Hindlimb muscle (tissue), 1 donor: ENCODE measurements around the gene CNPY2. TPM values are rescaled to one million over a fixed set of nuclear protein-coding genes. Genes with fewer than 3 reads are reported as not detected.
"Not testable (repeated sequence)": the region's sequence is repeated elsewhere in the genome, so short reads cannot be mapped to it uniquely, and the experiment has no call there.

Experiments used
- DNase-seq: peaks from one replicate; pipeline ENCODE4 v3.0.0-alpha.2; 2013
- polyA plus RNA-seq: library from polyadenylated mRNA; unstranded; fragments of 120-200 nt; gene quantifications from one replicate; pipeline ENCODE4 v1.2.1, GENCODE V29; 2013; ENCODE audit not compliant: insufficient read length

CNPY2 gene
- polyA plus RNA-seq, result 41.0 TPM

- peak; percentile 96 for DNase-seq
These were observed at the start of gene CNPY2 for GRCh38 chr12:56315622-56316473. CNPY2 (minus strand) TSS chr12:56315988; CDS start chr12:56315217, 771 bp downstream.

DNA sequence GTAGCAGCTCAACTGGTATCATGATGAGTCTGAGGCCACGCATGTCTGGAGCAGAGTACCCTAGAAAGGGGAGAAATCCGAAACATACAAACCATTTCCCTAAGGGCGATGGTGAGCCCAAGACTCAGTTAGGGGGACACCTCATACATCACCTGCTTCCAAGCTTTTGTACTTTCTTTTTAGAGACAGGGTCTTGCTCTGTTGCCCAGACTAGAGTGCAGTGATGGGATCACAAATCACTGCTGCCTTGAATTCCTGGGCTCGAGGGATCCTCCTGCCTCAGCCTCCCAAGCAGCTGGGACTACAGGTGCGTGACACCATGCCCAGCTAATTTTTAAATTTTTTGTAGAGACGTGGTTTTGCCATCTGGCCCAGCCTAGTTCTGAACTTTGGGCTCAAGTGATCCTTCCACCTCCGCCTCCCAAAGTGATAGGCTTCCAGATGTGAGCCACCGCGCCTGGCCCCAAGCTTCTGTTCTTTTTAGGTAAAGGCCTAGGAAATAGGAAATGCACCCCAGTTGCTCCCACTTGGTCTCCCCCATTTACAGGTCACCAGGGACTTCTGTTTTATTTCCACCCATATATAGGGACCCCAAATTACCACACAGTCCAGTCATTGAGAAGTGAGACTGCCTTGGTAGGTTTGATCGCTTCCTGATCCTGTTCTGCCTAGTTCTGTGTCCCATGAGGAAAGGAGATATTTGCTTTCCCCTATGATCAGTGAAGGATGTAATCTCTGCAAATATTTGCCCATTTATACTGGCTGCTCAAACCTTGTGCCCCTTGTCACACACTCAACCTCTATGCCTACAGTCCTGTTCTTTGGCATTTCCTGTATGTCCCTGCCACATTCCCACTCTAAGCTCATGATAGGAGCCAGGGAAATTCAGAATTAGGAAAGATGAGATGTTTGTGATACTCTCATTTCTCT, 46.6 kb upstream of the CNPY2 start, which contains the start of gene APOF:
TSS of gene APOF (minus strand) at position 728 of the 930 bp plus-strand sequence. CDS start at position 616, 112 bp downstream.
- no peak for DNase-seq

GRCh38 chr12:56361487-56362129, 45.8 kb upstream of the CNPY2 start:
- DNase-seq, result no peak

- peak; percentile 99 for DNase-seq
These were observed 44.3 kb upstream of the CNPY2 start, which contains the start of gene STAT2 for GRCh38 chr12:56359851-56360767. STAT2 (minus strand) TSS chr12:56360107; CDS start chr12:56356571, 3,536 bp downstream.

DNA sequence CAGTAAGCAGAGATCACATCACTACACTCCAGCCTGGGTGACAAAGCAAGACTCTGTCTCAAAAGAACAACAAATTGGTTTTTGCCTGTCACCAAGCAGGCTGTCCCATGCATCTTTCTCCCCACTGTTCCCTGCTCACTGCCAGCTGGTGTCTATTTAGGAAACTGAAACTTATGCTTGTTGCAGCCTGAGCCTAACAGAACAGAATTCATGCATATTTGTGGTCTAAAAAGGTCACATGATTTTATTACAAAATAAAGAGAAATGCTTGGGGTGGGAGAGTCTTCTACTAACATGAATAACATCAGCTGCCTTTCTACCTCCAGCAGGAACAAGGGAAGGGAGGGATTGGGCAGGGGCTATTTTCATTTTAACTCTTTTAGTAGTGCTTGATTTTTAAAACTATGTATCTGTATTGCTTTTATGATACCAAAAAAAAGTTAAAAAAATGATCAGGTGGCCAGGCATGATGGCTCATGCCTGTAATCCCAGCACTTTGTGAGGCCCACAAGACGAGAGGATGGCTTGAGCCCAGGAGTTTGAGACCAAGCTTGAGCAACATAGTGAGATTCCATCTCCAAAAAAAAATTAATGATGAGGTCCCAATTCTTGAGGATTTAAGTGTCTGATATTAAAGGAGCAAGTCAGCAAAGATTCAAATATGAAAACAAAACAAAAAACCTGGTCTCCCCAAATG, 43.2 kb upstream of the CNPY2 start:
- peak; percentile 20 for DNase-seq

DNA sequence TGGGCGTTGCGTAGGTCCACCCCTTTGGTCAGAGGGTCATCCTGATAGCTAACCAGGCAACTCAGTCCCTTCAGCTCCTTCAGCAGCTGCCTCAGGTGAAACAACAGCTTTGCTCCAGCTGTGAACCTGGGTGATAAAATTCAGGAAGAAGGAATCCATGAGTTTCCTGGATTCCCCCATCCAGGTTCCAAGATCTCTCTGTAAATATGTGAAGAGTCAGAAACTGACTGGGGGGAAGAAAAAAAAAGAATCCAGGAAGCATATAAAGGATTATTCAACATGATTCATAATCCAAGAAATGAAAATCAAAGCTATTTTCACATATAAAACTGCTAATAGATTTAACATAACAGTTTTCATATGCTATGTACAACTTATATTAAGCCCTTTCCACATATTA, 35.5 kb upstream of the CNPY2 start:
- no peak for DNase-seq

GRCh38 chr12:56350662-56351061, 34.9 kb upstream of the CNPY2 start:
- no peak for DNase-seq

DNA sequence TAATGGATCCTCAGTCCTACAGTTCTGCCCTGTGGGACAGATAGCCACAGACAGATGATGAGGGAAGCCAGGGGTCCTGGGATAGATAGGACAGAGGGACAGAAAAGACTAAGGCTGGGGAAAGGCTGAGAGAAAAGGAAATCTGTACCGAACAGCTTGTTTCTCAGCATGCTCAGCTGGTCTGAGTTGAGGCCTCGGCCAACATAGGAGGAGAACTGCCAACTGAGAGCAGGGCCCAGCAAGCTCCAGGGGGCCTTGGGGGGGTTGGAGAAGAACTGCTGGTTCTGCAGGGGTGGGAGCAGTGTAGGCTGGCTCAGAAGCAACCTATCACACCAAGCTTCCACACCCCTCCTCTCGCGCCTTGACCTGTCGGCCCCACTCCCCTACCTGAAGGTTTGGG, 33.0 kb upstream of the CNPY2 start:
- DNase-seq, result no peak

- not testable (repeated sequence) for DNase-seq
These were observed 31.5 kb upstream of the CNPY2 start for GRCh38 chr12:56347255-56347654.

DNA sequence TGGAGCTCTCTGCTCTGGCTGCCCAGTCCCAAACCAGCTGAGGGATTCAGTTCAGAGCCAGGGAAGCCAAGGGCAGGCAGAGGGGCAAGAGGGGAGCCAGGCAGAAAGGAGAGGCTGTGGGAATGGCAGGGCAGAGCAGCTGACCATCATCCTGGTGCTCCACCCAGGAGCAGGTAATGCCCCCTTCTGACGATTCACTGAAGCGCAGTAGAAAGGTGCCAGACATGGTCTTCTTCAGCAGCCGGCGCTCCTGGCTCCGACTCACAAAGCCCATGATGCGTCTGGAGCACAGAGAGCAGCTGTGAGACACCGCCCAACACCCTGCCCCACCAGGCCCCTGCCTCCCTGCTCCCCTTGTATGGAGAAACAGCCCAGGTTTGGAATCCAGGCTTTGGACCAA, 30.9 kb upstream of the CNPY2 start:
- no peak for DNase-seq

DNA sequence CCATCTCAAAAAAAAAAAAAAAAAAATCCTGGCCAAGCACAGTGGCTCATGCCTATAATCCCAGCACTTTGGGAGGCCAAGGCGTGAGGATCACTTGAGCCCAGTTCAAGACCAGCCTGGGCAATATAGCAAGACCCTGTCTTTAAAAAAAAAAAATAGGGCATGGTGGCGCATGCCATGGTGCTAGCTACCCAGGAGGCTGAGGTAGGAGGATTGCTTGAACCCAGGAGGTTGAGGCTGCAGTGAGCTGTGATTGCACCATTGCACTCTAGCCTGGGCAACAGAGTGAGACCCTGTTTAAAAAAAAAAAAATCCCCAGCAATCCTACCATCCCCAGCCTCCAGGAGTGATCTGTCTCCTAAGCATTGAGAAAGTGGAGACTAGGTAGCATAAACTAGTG, 26.5 kb upstream of the CNPY2 start:
- not testable (repeated sequence) for DNase-seq

GRCh38 chr12:56341616-56342015, 25.8 kb upstream of the CNPY2 start:
- DNase-seq, result no peak

DNA sequence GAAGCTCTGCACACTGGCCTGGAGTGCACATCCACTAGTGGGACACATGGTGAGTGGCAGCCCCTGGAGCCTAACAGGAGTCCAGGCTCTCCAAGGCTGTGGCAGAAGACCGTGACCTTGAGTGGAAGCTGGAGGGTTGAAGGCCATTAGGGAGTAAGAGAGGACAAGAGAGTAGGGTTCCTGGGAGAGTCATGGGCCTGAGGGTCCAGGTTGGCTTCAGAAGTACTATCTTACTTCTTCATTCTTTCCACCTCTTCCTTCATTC, 23.3 kb upstream of the CNPY2 start:
- DNase-seq, result no peak

- DNase-seq, result no peak
These were observed 22.7 kb upstream of the CNPY2 start, which contains the start of gene IL23A for GRCh38 chr12:56338308-56339157. IL23A (plus strand) TSS chr12:56338884; CDS start chr12:56339045, 161 bp downstream.

DNA sequence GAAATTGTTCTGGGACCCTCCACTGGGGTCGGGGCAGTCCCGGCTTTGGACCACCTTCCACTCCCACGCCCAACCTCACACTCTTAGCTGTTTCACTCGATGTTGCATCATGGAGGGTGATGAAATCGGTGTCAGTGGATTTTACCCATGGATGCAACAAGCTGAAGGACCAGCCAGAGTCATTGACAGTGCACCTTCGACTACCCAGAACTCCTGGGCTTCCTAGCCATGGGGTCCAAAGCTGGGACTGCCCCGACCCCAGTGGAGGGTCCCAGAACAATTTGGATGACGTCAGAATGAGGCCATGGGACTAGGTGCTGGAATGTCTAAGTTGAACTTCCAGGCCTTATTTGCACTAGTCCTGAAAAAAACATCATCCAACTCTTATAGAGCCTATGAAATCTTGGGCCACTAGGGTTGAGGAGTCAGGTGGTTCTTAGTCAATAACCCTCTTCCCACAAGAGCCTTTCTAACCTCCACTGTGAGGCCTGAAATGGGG, 22.0 kb upstream of the CNPY2 start:
- no peak for DNase-seq

- DNase-seq, result no peak
These were observed 20.8 kb upstream of the CNPY2 start for GRCh38 chr12:56336361-56337167.

DNA sequence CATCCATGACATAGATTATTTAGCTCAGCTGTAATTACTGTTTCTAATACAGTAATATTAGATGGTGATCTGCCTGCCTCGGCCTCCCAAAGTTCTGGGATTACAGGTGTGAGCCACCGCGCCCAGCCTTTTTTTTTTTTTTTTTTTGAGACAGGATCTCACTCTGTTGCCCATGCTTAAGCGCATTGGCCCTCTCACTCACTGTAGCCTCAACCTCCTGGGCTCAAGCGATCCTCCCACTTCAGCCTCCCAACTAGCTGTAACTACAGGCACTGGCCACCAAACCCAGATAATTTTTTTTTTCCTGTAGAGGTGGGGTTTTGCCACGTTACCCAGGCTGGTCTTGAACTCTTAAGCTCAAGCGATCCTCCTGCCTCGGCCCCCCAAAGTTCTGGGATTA, 19.7 kb upstream of the CNPY2 start:
- not testable (repeated sequence) for DNase-seq

DNA sequence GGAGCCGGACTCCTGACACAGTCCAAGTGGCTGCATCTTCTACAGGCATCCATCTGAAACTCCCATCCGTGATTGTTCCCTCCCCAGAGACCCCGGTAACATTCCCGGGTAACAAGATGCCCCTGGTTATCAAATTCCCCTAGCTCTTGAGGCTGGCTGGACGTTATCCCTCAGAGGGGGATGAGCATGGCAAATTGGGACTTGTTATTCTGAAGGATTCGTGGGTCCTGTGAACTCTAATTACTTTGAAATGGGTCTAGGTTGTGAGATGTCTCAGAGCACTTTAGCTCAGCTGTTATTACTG, 18.7 kb upstream of the CNPY2 start:
- no peak for DNase-seq
